Dedifferentiated amniotic fluid mesenchymal stem cell (primary cell): ENCODE data around the gene CTBP1.

ENCODE experiments used
- DNase-seq: peaks from one replicate; pipeline ENCODE4 v3.0.0-alpha.2; 2016; ENCODE audit errors: extremely low spot score

CTBP1 gene

GRCh38 chr4:1223841-1224809 lies 24.8 kb downstream of the CTBP1 start:
- no peak for DNase-seq

GRCh38 chr4:1222938-1223690 lies 25.8 kb downstream of the CTBP1 start:
- no peak for DNase-seq

GRCh38 chr4:1222036-1222789 lies 26.7 kb downstream of the CTBP1 start:
- DNase-seq: no peak

- no peak for DNase-seq
Observed at GRCh38 chr4:1221155-1221870, 27.6 kb downstream of the CTBP1 start.

GRCh38 chr4:1220566-1220965 lies 28.4 kb downstream of the CTBP1 start:
- DNase-seq: no peak

- DNase-seq: no peak
Observed at GRCh38 chr4:1219566-1219950, 29.4 kb downstream of the CTBP1 start.

GRCh38 chr4:1218634-1219565 lies 30.0 kb downstream of the CTBP1 start:
- DNase-seq: no peak

- no peak for DNase-seq
Observed at GRCh38 chr4:1217366-1217765, 31.6 kb downstream of the CTBP1 start.

- DNase-seq: no peak
Observed at GRCh38 chr4:1216869-1217294, 32.0 kb downstream of the CTBP1 start.

- DNase-seq: no peak
Observed at GRCh38 chr4:1216076-1216614, 32.8 kb downstream of the CTBP1 start.

GRCh38 chr4:1215141-1216075 lies 33.5 kb downstream of the CTBP1 start:
- DNase-seq: no peak

GRCh38 chr4:1214101-1215095 lies 34.5 kb downstream of the CTBP1 start:
- DNase-seq: no peak

GRCh38 chr4:1213336-1213995 lies 35.5 kb downstream of the CTBP1 start:
- no peak for DNase-seq

- DNase-seq: no peak
Observed at GRCh38 chr4:1212546-1213335, 36.2 kb downstream of the CTBP1 start.

GRCh38 chr4:1211891-1212545 lies 36.9 kb downstream of the CTBP1 start:
- no peak for DNase-seq

GRCh38 chr4:1211371-1211770 lies 37.6 kb downstream of the CTBP1 start:
- DNase-seq: no peak
